Smooth muscle cell (in vitro differentiated cells): ENCODE data around the gene USP36. TPM values are rescaled to one million over a fixed set of nuclear protein-coding genes. Genes with fewer than 3 reads are reported as not detected.

Experiments used
- DNase-seq: peaks from one replicate; lab custom pipeline; 2025; ENCODE audit not compliant: unreplicated experiment; lab: John Stamatoyannopoulos, UW
- H2AFZ ChIP-seq: fragments of 200-600 bp; sonication (generic); 2 replicates; pipeline ENCODE4 v1.6.0; 2016; ENCODE audit warnings: antibody characterized with exemption, low read depth, mild to moderate bottlenecking
- H3F3A ChIP-seq: fragments of 200-600 bp; sonication (generic); 2 replicates; pipeline ENCODE4 v1.6.0; 2017; ENCODE audit warnings: antibody characterized with exemption, low read depth
- H3K27ac ChIP-seq: fragments of 200-600 bp; sonication (generic); 2 replicates; pipeline ENCODE4 v1.5.1; 2016; ENCODE audit warnings: low read depth, mild to moderate bottlenecking
- H3K27me3 ChIP-seq: fragments of 200-600 bp; sonication (generic); 2 replicates; pipeline ENCODE4 v1.6.1; 2016; ENCODE audit warnings: low read depth, mild to moderate bottlenecking
- H3K36me3 ChIP-seq: fragments of 200-600 bp; sonication (generic); 2 replicates; pipeline ENCODE4 v1.5.1; 2016; ENCODE audit warnings: low read depth
- H3K4me1 ChIP-seq: fragments of 200-600 bp; sonication (generic); 2 replicates; pipeline ENCODE4 v1.5.1; 2016; ENCODE audit warnings: low read depth
- H3K4me2 ChIP-seq: fragments of 200-600 bp; sonication (generic); 2 replicates; pipeline ENCODE4 v1.6.0; 2016; ENCODE audit warnings: mild to moderate bottlenecking
- H3K4me3 ChIP-seq: fragments of 200-600 bp; sonication (generic); 2 replicates; pipeline ENCODE4 v1.5.1; 2016; ENCODE audit warnings: mild to moderate bottlenecking
- H3K79me2 ChIP-seq: fragments of 200-600 bp; sonication (generic); 2 replicates; pipeline ENCODE4 v1.6.0; 2016; ENCODE audit warnings: low read depth, mild to moderate bottlenecking
- H3K9ac ChIP-seq: fragments of 200-600 bp; sonication (generic); 2 replicates; pipeline ENCODE4 v1.6.0; 2016; ENCODE audit warnings: low read depth
- H3K9me3 ChIP-seq: fragments of 200-600 bp; sonication (generic); replicated peaks from 2 replicates; pipeline ENCODE4 v1.5.1; 2016; ENCODE audit warnings: low read depth
- H4K20me1 ChIP-seq: fragments of 200-600 bp; sonication (generic); 2 replicates; pipeline ENCODE4 v1.6.0; 2016; ENCODE audit warnings: low read depth
- CTCF ChIP-seq: fragments of 200-600 bp; sonication (generic); IDR thresholded peaks from 2 replicates; pipeline ENCODE4 v1.5.1; 2017; ENCODE audit warnings: borderline replicate concordance, mild to moderate bottlenecking, antibody characterized with exemption; ENCODE audit not compliant: insufficient read depth, poor library complexity, severe bottlenecking
- WGBS: methylation state at CpG from one replicate; pipeline ENCODE4 v1.1.7; 2016; ENCODE audit warnings: low lambda C conversion rate; 5-methylcytosine and 5-hydroxymethylcytosine counted together
- polyA plus RNA-seq: library from polyadenylated mRNA; unstranded; fragments of >200 nt; fragmentation: Nextera tagmentation; extraction: Ambion mirVana; gene quantifications from 2 replicates; pipeline ENCODE4 v1.2.1, GENCODE V29; 2016
- total RNA-seq: library from RNA; depleted of rRNA; stranded (reverse); fragments of >200 nt; gene quantifications from 2 replicates; pipeline ENCODE4 v1.2.3, GENCODE V29; 2014

Gene USP36
- total and polyA plus RNA-seq, 2 experiments from 2014 or later, result 17.6 to 29.0 TPM

- H3K9me3 ChIP-seq, result no peaks in the 10 kb centered on the region
- no peak overlapping the region for H3K9ac ChIP-seq
- peaks cover 10% of the 10 kb centered on the region for H3K4me1 ChIP-seq
- no peaks in the 10 kb centered on the region for H3K79me2 ChIP-seq
- no peak overlapping the region for H3K4me3 ChIP-seq
- TF ChIP-seq CTCF, result no peak
- no peak overlapping the region for H3K4me2 ChIP-seq
- H2AFZ ChIP-seq, result no peak overlapping the region
- no peak for DNase-seq
- no peaks in the 10 kb centered on the region for H3K27me3 ChIP-seq
- peaks cover 5% of the 10 kb centered on the region for H4K20me1 ChIP-seq
- 90% methylated on average over 16 of the region's 16 CpGs for WGBS
- H3F3A ChIP-seq, result peaks cover 6% of the 10 kb centered on the region
- no peak overlapping the region for H3K27ac ChIP-seq
- no peaks in the 10 kb centered on the region for H3K36me3 ChIP-seq
Measured at GRCh38 chr17:78794399-78794798, 46.2 kb downstream of the USP36 start.

GRCh38 chr17:78793968-78794367 is 46.6 kb downstream of the USP36 start:
- Histone ChIP-seq H3K27me3 (no peaks in the 10 kb centered on the region), H3K4me3 (no peak overlapping the region), H4K20me1 (peaks cover 5% of the 10 kb centered on the region), H3K4me2 (no peak overlapping the region), H2AFZ (no peak overlapping the region), H3K4me1 (peaks cover 10% of the 10 kb centered on the region), H3F3A (peaks cover 6% of the 10 kb centered on the region), H3K27ac (no peak overlapping the region), H3K9ac (no peak overlapping the region), H3K9me3 (no peaks in the 10 kb centered on the region), H3K36me3 (no peaks in the 10 kb centered on the region), H3K79me2 (no peaks in the 10 kb centered on the region)
- no peak for DNase-seq
- WGBS, result 98% methylated on average over 6 of the region's 6 CpGs
- no peak for TF ChIP-seq CTCF

DNA sequence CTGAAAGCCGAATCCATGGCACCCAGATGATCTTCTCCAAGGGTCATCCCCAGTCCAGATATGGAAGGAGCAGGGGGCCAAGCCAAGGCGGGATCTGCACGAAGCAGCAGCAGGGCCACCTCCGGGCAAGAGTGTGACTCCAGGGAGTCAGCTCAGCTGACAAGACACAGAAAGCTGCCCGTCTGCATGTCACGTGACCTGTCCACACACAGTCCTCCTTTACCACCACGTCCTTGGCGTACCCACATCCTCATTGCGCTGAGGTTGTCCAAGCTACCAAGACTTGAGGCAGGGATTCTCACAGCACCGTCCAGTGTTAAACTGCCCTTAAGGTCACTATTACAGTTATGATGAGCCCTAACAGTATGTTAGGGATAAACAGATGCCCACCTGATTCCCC is 47.2 kb downstream of the USP36 start:
- peaks cover 10% of the 10 kb centered on the region for H3K4me1 ChIP-seq
- no peak overlapping the region for H3K27ac ChIP-seq
- no peak for DNase-seq
- H3K79me2 ChIP-seq, result no peaks in the 10 kb centered on the region
- no peaks in the 10 kb centered on the region for H3K9me3 ChIP-seq
- H3K4me3 ChIP-seq, result no peak overlapping the region
- no peaks in the 10 kb centered on the region for H3K36me3 ChIP-seq
- peaks cover 5% of the 10 kb centered on the region for H4K20me1 ChIP-seq
- no peak overlapping the region for H3K4me2 ChIP-seq
- WGBS, result 96% methylated on average over 9 of the region's 10 CpGs
- H3F3A ChIP-seq, result peaks cover 6% of the 10 kb centered on the region
- no peak overlapping the region for H3K9ac ChIP-seq
- H3K27me3 ChIP-seq, result no peaks in the 10 kb centered on the region
- TF ChIP-seq CTCF, result no peak
- no peak overlapping the region for H2AFZ ChIP-seq
